ENCODE results near the gene KPNA3.
A peak's percentile ranks its signal among the peaks of the same experiment; 100 is the strongest.
"Not testable (repeated sequence)": the region's sequence is repeated elsewhere in the genome, so short reads cannot be mapped to it uniquely, and the experiment has no call there.

The KPNA3 gene

DNA sequence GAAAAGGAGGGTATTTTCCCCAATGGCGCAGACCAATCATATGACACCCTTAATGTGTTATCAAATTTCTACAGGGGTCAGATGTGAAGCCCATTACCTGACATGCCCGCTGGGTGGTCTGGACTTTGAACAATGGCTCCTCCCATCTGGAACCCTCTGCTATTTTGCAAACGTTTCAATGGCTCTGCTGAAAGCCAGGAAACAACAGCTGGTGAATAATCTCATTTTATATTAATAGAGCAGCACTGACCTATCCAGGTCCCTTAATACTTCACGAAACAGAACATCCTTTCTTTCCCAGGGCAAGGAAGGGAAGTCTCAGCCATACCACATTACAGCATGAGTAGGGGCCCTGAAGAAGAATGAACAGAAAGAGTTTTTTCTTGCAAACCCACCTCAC is 20.3 kb upstream of the KPNA3 start:
- in situ Hi-C loops (cut with HindIII; ENCODE audit: low pct_ligation_motif_present, low sequenced_read_pairs) = no loop called here
- TF ChIP-seq, protein P1, sequence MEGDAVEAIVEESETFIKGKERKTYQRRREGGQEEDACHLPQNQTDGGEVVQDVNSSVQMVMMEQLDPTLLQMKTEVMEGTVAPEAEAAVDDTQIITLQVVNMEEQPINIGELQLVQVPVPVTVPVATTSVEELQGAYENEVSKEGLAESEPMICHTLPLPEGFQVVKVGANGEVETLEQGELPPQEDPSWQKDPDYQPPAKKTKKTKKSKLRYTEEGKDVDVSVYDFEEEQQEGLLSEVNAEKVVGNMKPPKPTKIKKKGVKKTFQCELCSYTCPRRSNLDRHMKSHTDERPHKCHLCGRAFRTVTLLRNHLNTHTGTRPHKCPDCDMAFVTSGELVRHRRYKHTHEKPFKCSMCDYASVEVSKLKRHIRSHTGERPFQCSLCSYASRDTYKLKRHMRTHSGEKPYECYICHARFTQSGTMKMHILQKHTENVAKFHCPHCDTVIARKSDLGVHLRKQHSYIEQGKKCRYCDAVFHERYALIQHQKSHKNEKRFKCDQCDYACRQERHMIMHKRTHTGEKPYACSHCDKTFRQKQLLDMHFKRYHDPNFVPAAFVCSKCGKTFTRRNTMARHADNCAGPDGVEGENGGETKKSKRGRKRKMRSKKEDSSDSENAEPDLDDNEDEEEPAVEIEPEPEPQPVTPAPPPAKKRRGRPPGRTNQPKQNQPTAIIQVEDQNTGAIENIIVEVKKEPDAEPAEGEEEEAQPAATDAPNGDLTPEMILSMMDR (IDR thresholded peaks at IDR 0.05; ENCODE audit: low read depth, low read length, missing control alignments) = no peak
- Histone ChIP-seq H3K27ac (no peak overlapping the region), H3K27me3 (replicated peaks) (no peaks in the 10 kb centered on the region), H3K36me3 (replicated peaks) (no peaks in the 10 kb centered on the region), H3K4me3 (ENCODE audit: low read depth, low read length) (no peak overlapping the region)
- DNase-seq = no peak

DNA sequence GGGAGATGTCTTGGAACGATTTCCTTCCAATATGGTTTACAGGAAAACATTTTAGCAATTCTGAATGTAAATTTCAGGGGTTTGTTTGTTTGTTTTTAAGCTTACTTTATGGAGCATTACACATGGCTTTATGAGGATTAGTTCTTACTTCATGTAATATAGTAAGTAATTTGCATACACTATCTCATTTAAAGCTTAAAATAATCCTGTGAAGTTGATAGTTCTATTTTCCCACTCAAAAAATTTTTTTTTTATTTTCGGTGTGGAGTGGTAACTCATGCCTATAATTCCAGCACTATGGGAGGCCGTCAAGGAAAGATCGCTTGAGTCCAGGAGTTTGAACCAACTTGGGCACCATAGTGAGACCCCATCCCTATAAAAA is 19.0 kb upstream of the KPNA3 start:
- TF ChIP-seq, protein P1 (IDR thresholded peaks at IDR 0.05; ENCODE audit: low read depth, low read length, missing control alignments) = no peak
- Histone ChIP-seq H3K4me3 (ENCODE audit: low read depth, low read length) (no peak overlapping the region), H3K36me3 (replicated peaks) (no peaks in the 10 kb centered on the region), H3K27ac (no peak overlapping the region), H3K27me3 (replicated peaks) (no peaks in the 10 kb centered on the region)
- in situ Hi-C loops (cut with HindIII; ENCODE audit: low pct_ligation_motif_present, low sequenced_read_pairs) = no loop called here
- DNase-seq = no peak

DNA sequence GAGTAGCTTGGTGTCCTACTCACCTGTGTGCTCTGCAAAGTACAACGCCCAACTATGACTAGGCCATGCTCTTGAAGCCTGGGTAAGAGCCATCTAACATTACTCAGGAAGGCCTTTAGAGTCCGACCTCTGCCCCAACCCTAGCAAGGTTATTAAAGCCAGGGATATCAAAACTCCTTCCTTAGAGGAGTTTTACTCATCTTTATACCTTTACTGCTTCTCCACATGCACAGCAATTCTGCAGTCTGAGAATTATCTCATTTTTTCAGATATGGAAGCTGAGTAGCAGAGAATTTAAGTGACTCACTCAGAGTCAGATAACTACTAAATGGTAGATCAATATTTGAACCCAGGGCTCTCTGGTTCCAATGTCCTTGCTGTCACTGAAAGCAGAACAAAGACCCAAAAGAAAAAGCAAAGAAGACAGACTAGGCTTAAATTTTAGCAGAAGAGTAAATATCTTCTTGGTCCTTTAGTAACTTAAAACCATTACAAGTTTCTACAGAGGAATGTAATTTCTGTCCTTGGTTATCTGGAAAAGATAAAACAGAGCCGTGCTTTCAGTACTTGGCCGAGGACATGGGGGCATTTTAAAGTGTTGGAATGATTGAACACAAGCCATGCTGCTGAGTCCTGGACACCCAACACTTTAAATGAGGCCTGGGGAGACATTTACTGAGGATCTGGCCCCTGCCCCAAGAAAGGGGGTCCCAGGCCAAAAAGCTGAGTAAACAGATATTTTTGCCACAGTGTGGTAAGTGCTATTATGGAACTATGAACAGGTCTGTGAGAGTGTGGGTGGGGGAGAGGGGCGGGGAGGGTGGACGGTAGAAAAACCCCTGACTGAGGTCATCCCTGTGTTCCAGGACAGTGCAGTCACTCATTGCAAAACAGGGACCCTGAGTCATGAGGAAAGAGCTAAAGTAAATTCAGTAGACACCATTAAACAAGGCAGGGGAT is 18.4 kb upstream of the KPNA3 start:
- peak overlapping the region; percentile 23 for H3K27ac ChIP-seq
- no peaks in the 10 kb centered on the region for H3K36me3 ChIP-seq (replicated peaks)
- in situ Hi-C loops (cut with HindIII; ENCODE audit: low pct_ligation_motif_present, low sequenced_read_pairs) = no loop called here
- TF ChIP-seq, protein P1 (IDR thresholded peaks at IDR 0.05; ENCODE audit: low read depth, low read length, missing control alignments) = no peak
- no peaks in the 10 kb centered on the region for H3K27me3 ChIP-seq (replicated peaks)
- H3K4me3 ChIP-seq (ENCODE audit: low read depth, low read length) = no peak overlapping the region
- DNase-seq = peak; percentile 46

DNA sequence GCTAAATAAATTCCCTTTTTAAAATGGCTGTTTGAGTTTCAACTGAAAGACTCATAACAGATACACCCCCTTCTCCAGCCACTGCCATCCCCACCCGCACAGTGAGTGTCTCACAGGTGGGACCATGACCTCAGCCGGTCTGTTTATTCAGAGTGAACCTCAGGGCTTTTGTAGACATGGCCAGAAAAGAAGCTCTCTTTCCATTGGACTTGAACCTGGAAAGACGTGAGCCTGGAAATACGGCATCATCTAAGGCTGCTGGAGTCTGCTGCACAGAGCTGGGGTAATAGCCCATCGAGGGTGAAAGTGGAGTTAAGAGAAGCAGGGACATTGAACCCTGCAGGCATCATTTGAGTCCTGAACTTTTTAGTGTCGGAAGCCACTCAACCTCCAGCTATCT is 15.2 kb upstream of the KPNA3 start:
- no peak overlapping the region for H3K27ac ChIP-seq
- TF ChIP-seq, protein P1 (IDR thresholded peaks at IDR 0.05; ENCODE audit: low read depth, low read length, missing control alignments) = no peak
- H3K27me3 ChIP-seq (replicated peaks) = no peaks in the 10 kb centered on the region
- no peaks in the 10 kb centered on the region for H3K36me3 ChIP-seq (replicated peaks)
- in situ Hi-C loops (cut with HindIII; ENCODE audit: low pct_ligation_motif_present, low sequenced_read_pairs) = no loop called here
- no peak overlapping the region for H3K4me3 ChIP-seq (ENCODE audit: low read depth, low read length)
- no peak for DNase-seq

DNA sequence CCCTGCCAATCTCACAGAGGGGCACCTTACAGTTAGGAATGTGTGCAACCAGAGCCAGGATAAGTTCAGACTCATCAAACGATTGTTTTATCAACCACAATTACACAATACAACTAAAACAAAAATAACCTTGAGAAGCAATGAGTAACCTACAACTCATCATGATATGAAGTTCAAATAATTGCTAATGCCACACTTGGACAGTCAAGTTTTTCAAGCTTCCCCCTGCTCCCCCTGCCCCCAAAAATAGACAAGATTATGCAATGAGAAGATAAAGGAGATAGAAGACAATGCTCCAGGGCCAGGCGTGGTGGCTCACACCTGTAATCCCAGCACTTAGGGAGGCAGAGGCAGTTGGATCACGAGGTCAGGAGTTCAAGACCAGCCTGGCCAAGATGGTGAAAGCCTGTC is 13.6 kb upstream of the KPNA3 start:
- in situ Hi-C loops (cut with HindIII; ENCODE audit: low pct_ligation_motif_present, low sequenced_read_pairs) = no loop called here
- no peaks in the 10 kb centered on the region for H3K36me3 ChIP-seq (replicated peaks)
- H3K27me3 ChIP-seq (replicated peaks) = no peaks in the 10 kb centered on the region
- TF ChIP-seq, protein P1 (IDR thresholded peaks at IDR 0.05; ENCODE audit: low read depth, low read length, missing control alignments) = no peak
- H3K4me3 ChIP-seq (ENCODE audit: low read depth, low read length) = no peak overlapping the region
- H3K27ac ChIP-seq = no peak overlapping the region
- no peak for DNase-seq

DNA sequence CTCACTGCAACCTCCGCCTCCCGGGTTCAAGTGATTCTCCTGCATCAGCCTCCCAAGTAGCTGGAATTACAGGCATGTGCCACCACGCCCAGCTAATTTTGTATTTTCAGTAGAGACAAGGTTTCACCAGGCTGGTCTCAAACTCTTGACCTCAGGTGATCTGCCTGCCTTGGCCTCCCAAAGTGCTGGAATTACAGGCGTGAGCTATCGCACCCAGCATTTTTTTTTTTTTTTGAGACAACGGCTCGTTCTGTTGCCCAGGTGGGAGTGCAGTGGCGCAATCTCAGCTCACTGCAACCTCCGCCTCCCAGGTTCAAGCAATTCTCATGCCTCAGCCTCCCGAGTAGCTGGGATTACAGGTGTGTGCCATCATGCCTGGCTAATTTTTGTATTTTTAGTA is 10.6 kb upstream of the KPNA3 start:
- in situ Hi-C loops (cut with HindIII; ENCODE audit: low pct_ligation_motif_present, low sequenced_read_pairs); DNase-seq; H3K4me3 ChIP-seq (ENCODE audit: low read depth, low read length); H3K27me3 ChIP-seq (replicated peaks); H3K27ac ChIP-seq; H3K36me3 ChIP-seq (replicated peaks): not testable (repeated sequence)
